HG02623 (cell line): ENCODE measurements around the gene IFNA10.
"Not testable (repeated sequence)": the region's sequence is repeated elsewhere in the genome, so short reads cannot be mapped to it uniquely, and the experiment has no call there.

Experiments
- ATAC-seq: cut with Tn5 transposase; IDR thresholded peaks from one replicate; pipeline ENCODE4 v1.9.1; 2021; ENCODE audit warnings: moderate library complexity; ENCODE audit not compliant: unreplicated experiment

IFNA10 gene

GRCh38 chr9:21194867-21195776 lies 11.8 kb downstream of the IFNA10 start:
- ATAC-seq, result peak; percentile 94

GRCh38 chr9:21187487-21187886 lies 19.5 kb downstream of the IFNA10 start, which contains the start of gene IFNA4:
Gene IFNA4 (minus strand): TSS chr9:21187587. CDS start chr9:21187531, 56 bp downstream.
- not testable (repeated sequence) for ATAC-seq

GRCh38 chr9:21182810-21183736 lies 23.9 kb downstream of the IFNA10 start:
- ATAC-seq, result peak; percentile 94

- ATAC-seq, result no peak
These were observed 32.3 kb downstream of the IFNA10 start for GRCh38 chr9:21174671-21175070.

GRCh38 chr9:21172156-21172555 lies 34.8 kb downstream of the IFNA10 start:
- no peak for ATAC-seq

- ATAC-seq, result no peak
These were observed 35.6 kb downstream of the IFNA10 start for GRCh38 chr9:21171351-21171750.

- not testable (repeated sequence) for ATAC-seq
These were observed 40.4 kb downstream of the IFNA10 start, which contains the start of gene IFNA21 for GRCh38 chr9:21166560-21166959. Gene IFNA21 (minus strand): TSS chr9:21166660. CDS start chr9:21166612, 48 bp downstream.

- no peak for ATAC-seq
These were observed 41.4 kb downstream of the IFNA10 start for GRCh38 chr9:21165516-21165915.

GRCh38 chr9:21160178-21160577 lies 46.8 kb downstream of the IFNA10 start:
- peak; percentile 82 for ATAC-seq
